ENCODE measurements around the gene SPINK4.

The SPINK4 gene

GRCh38 chr9:33270146-33270545 is 30.2 kb downstream of the SPINK4 start:
- Histone ChIP-seq H3K27me3 (ENCODE audit: control insufficient read depth, insufficient read depth, low read length, poor library complexity, severe bottlenecking) (no peaks in the 10 kb centered on the region), H3K9me3 (ENCODE audit: control insufficient read depth, low read length) (no peaks in the 10 kb centered on the region), H3K4me3 (ENCODE audit: insufficient read depth, low read depth, low read length) (no peak overlapping the region), H3K27ac (ENCODE audit: insufficient read depth, low read depth, low read length, poor library complexity, severe bottlenecking) (no peak overlapping the region), H3K4me1 (ENCODE audit: control insufficient read depth, insufficient read depth, low read length) (peaks cover 7% of the 10 kb centered on the region), H3K36me3 (ENCODE audit: control insufficient read depth, insufficient read depth, low read length) (peaks cover 37% of the 10 kb centered on the region)
- 100% methylated on average over 1 to 3 of the region's 3 CpGs for WGBS, 2 experiments

- no peaks in the 10 kb centered on the region for H3K27me3 ChIP-seq (ENCODE audit: control insufficient read depth, insufficient read depth, low read length, poor library complexity, severe bottlenecking)
- H3K36me3 ChIP-seq (ENCODE audit: control insufficient read depth, insufficient read depth, low read length) = peaks cover 42% of the 10 kb centered on the region
- no peaks in the 10 kb centered on the region for H3K9me3 ChIP-seq (ENCODE audit: control insufficient read depth, low read length)
- H3K4me1 ChIP-seq (ENCODE audit: control insufficient read depth, insufficient read depth, low read length) = no peaks in the 10 kb centered on the region
- H3K4me3 ChIP-seq (ENCODE audit: insufficient read depth, low read depth, low read length) = no peak overlapping the region
- no peak overlapping the region for H3K27ac ChIP-seq (ENCODE audit: insufficient read depth, low read depth, low read length, poor library complexity, severe bottlenecking)
- whole genome bisulfite sequencing, 2 experiments = 91 to 100% methylated on average over 1 of the region's 1 CpG
These were observed 32.1 kb downstream of the SPINK4 start for GRCh38 chr9:33272061-33272460.

- H3K27me3 ChIP-seq (ENCODE audit: control insufficient read depth, insufficient read depth, low read length, poor library complexity, severe bottlenecking) = no peaks in the 10 kb centered on the region
- H3K36me3 ChIP-seq (ENCODE audit: control insufficient read depth, insufficient read depth, low read length) = peaks cover 40% of the 10 kb centered on the region
- H3K4me3 ChIP-seq (ENCODE audit: insufficient read depth, low read depth, low read length) = no peak overlapping the region
- no peaks in the 10 kb centered on the region for H3K4me1 ChIP-seq (ENCODE audit: control insufficient read depth, insufficient read depth, low read length)
- WGBS, 2 experiments = 91 to 92% methylated on average over 2 of the region's 3 CpGs
- H3K27ac ChIP-seq (ENCODE audit: insufficient read depth, low read depth, low read length, poor library complexity, severe bottlenecking) = no peak overlapping the region
- no peaks in the 10 kb centered on the region for H3K9me3 ChIP-seq (ENCODE audit: control insufficient read depth, low read length)
These were observed 33.5 kb downstream of the SPINK4 start for GRCh38 chr9:33273266-33273971.

- H3K4me1 ChIP-seq (ENCODE audit: control insufficient read depth, insufficient read depth, low read length) = no peaks in the 10 kb centered on the region
- H3K9me3 ChIP-seq (ENCODE audit: control insufficient read depth, low read length) = no peaks in the 10 kb centered on the region
- no peaks in the 10 kb centered on the region for H3K27me3 ChIP-seq (ENCODE audit: control insufficient read depth, insufficient read depth, low read length, poor library complexity, severe bottlenecking)
- 95 to 98% methylated on average over 2 of the region's 2 CpGs for WGBS, 2 experiments
- H3K4me3 ChIP-seq (ENCODE audit: insufficient read depth, low read depth, low read length) = no peak overlapping the region
- H3K36me3 ChIP-seq (ENCODE audit: control insufficient read depth, insufficient read depth, low read length) = peaks cover 42% of the 10 kb centered on the region
- H3K27ac ChIP-seq (ENCODE audit: insufficient read depth, low read depth, low read length, poor library complexity, severe bottlenecking) = no peak overlapping the region
These were observed 34.0 kb downstream of the SPINK4 start for GRCh38 chr9:33273972-33274328.

- Histone ChIP-seq H3K27me3 (ENCODE audit: control insufficient read depth, insufficient read depth, low read length, poor library complexity, severe bottlenecking) (no peaks in the 10 kb centered on the region), H3K9me3 (ENCODE audit: control insufficient read depth, low read length) (no peaks in the 10 kb centered on the region), H3K4me1 (ENCODE audit: control insufficient read depth, insufficient read depth, low read length) (no peaks in the 10 kb centered on the region), H3K4me3 (ENCODE audit: insufficient read depth, low read depth, low read length) (no peak overlapping the region), H3K27ac (ENCODE audit: insufficient read depth, low read depth, low read length, poor library complexity, severe bottlenecking) (no peak overlapping the region), H3K36me3 (ENCODE audit: control insufficient read depth, insufficient read depth, low read length) (peaks cover 40% of the 10 kb centered on the region)
- WGBS, 2 experiments = 92 to 93% methylated on average over 4 of the region's 4 CpGs
These were observed 37.5 kb downstream of the SPINK4 start for GRCh38 chr9:33277484-33277883.

GRCh38 chr9:33285502-33285901 is 45.5 kb downstream of the SPINK4 start:
- Histone ChIP-seq H3K36me3 (ENCODE audit: control insufficient read depth, insufficient read depth, low read length) (peaks cover 4% of the 10 kb centered on the region), H3K4me1 (ENCODE audit: control insufficient read depth, insufficient read depth, low read length) (no peaks in the 10 kb centered on the region), H3K9me3 (ENCODE audit: control insufficient read depth, low read length) (no peaks in the 10 kb centered on the region), H3K4me3 (ENCODE audit: insufficient read depth, low read depth, low read length) (no peak overlapping the region), H3K27ac (ENCODE audit: insufficient read depth, low read depth, low read length, poor library complexity, severe bottlenecking) (no peak overlapping the region), H3K27me3 (ENCODE audit: control insufficient read depth, insufficient read depth, low read length, poor library complexity, severe bottlenecking) (no peaks in the 10 kb centered on the region)
- WGBS, 2 experiments = 95 to 98% methylated on average over 4 to 5 of the region's 5 CpGs

- Histone ChIP-seq H3K36me3 (ENCODE audit: control insufficient read depth, insufficient read depth, low read length) (no peaks in the 10 kb centered on the region), H3K4me1 (ENCODE audit: control insufficient read depth, insufficient read depth, low read length) (peaks cover 4% of the 10 kb centered on the region), H3K9me3 (ENCODE audit: control insufficient read depth, low read length) (no peaks in the 10 kb centered on the region), H3K27me3 (ENCODE audit: control insufficient read depth, insufficient read depth, low read length, poor library complexity, severe bottlenecking) (no peaks in the 10 kb centered on the region), H3K27ac (ENCODE audit: insufficient read depth, low read depth, low read length, poor library complexity, severe bottlenecking) (peak overlapping the region; percentile 44), H3K4me3 (ENCODE audit: insufficient read depth, low read depth, low read length) (no peak overlapping the region)
- WGBS, 2 experiments = 84 to 87% methylated on average over 4 of the region's 4 CpGs
These were observed 47.1 kb downstream of the SPINK4 start for GRCh38 chr9:33287087-33287490.

GRCh38 chr9:33288235-33288634 is 48.3 kb downstream of the SPINK4 start:
- Histone ChIP-seq H3K4me3 (ENCODE audit: insufficient read depth, low read depth, low read length) (no peak overlapping the region), H3K4me1 (ENCODE audit: control insufficient read depth, insufficient read depth, low read length) (peaks cover 5% of the 10 kb centered on the region), H3K27ac (ENCODE audit: insufficient read depth, low read depth, low read length, poor library complexity, severe bottlenecking) (no peak overlapping the region), H3K36me3 (ENCODE audit: control insufficient read depth, insufficient read depth, low read length) (no peaks in the 10 kb centered on the region), H3K27me3 (ENCODE audit: control insufficient read depth, insufficient read depth, low read length, poor library complexity, severe bottlenecking) (no peaks in the 10 kb centered on the region), H3K9me3 (ENCODE audit: control insufficient read depth, low read length) (no peaks in the 10 kb centered on the region)
- WGBS, 2 experiments = 87 to 88% methylated on average over 3 of the region's 4 CpGs

GRCh38 chr9:33288828-33289483 is 49.0 kb downstream of the SPINK4 start:
- H3K4me3 ChIP-seq (ENCODE audit: insufficient read depth, low read depth, low read length) = no peak overlapping the region
- H3K36me3 ChIP-seq (ENCODE audit: control insufficient read depth, insufficient read depth, low read length) = no peaks in the 10 kb centered on the region
- H3K27ac ChIP-seq (ENCODE audit: insufficient read depth, low read depth, low read length, poor library complexity, severe bottlenecking) = no peak overlapping the region
- H3K9me3 ChIP-seq (ENCODE audit: control insufficient read depth, low read length) = no peaks in the 10 kb centered on the region
- H3K27me3 ChIP-seq (ENCODE audit: control insufficient read depth, insufficient read depth, low read length, poor library complexity, severe bottlenecking) = no peaks in the 10 kb centered on the region
- WGBS, 2 experiments = 93% methylated on average over 14 of the region's 14 CpGs
- peaks cover 5% of the 10 kb centered on the region for H3K4me1 ChIP-seq (ENCODE audit: control insufficient read depth, insufficient read depth, low read length)

GRCh38 chr9:33289496-33289895 is 49.5 kb downstream of the SPINK4 start:
- Histone ChIP-seq H3K36me3 (ENCODE audit: control insufficient read depth, insufficient read depth, low read length) (no peaks in the 10 kb centered on the region), H3K9me3 (ENCODE audit: control insufficient read depth, low read length) (no peaks in the 10 kb centered on the region), H3K27me3 (ENCODE audit: control insufficient read depth, insufficient read depth, low read length, poor library complexity, severe bottlenecking) (no peaks in the 10 kb centered on the region), H3K27ac (ENCODE audit: insufficient read depth, low read depth, low read length, poor library complexity, severe bottlenecking) (peak overlapping the region; percentile 93), H3K4me3 (ENCODE audit: insufficient read depth, low read depth, low read length) (peak overlapping the region; percentile 99), H3K4me1 (ENCODE audit: control insufficient read depth, insufficient read depth, low read length) (peaks cover 5% of the 10 kb centered on the region)
- WGBS, 2 experiments = 50 to 53% methylated on average over 7 to 8 of the region's 12 CpGs

Data from ectodermal cell (in vitro differentiated cells).